ENCODE measurements around the gene ZNF496. TPM values are rescaled to one million over a fixed set of nuclear protein-coding genes. Genes with fewer than 3 reads are reported as not detected.

The ZNF496 gene
- total RNA-seq, 1 donor from 2014 or later: 21.2 TPM

DNA sequence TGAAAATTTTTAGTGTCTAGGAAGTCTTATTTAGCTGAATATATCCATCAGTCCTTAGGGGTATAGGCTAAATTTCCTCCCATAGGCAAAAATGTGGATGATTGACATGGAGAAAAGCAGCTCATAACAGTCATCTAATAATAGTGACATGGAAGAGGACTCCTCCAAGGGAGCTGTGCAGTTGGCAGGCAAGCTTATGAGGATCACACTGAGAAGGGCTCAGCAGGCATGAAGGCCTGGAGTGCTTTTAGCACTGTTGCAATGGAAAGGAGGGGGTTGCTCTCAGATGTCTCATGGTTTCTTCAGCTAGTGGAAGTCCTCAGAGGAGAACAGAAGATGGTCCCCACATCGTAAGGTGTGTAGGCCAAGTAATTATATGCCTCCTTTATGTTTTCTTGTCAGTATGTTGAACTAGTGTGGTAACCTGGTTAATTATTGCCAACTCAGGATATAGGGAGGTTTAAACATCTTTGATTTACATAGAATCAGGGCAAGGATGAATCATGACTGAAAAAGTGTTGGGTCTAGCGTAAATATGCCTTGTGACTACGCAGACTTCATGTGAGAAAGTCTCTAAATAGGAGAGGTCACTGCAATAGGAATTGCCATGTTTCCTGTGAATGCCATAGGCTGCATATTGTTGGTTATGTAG, 56.9 kb downstream of the ZNF496 start:
- Mint-ChIP-seq H3K9me3 (peaks cover 13% of the 10 kb centered on the region), H3K4me3 (no peak overlapping the region), H3K4me1 (no peaks in the 10 kb centered on the region), H3K36me3 (ENCODE audit: low read depth) (peaks cover 3% of the 10 kb centered on the region), H3K27ac (no peak overlapping the region), H3K27me3 (no peaks in the 10 kb centered on the region)
- DNase-seq (no peak), ATAC-seq (ENCODE audit: low read depth) (no peak)
- POLR2A ChIA-PET: no interaction called here
- intact Hi-C loops (cut with micrococcal nuclease): no loop called here
- TF ChIP-seq, protein P1, sequence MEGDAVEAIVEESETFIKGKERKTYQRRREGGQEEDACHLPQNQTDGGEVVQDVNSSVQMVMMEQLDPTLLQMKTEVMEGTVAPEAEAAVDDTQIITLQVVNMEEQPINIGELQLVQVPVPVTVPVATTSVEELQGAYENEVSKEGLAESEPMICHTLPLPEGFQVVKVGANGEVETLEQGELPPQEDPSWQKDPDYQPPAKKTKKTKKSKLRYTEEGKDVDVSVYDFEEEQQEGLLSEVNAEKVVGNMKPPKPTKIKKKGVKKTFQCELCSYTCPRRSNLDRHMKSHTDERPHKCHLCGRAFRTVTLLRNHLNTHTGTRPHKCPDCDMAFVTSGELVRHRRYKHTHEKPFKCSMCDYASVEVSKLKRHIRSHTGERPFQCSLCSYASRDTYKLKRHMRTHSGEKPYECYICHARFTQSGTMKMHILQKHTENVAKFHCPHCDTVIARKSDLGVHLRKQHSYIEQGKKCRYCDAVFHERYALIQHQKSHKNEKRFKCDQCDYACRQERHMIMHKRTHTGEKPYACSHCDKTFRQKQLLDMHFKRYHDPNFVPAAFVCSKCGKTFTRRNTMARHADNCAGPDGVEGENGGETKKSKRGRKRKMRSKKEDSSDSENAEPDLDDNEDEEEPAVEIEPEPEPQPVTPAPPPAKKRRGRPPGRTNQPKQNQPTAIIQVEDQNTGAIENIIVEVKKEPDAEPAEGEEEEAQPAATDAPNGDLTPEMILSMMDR (IDR thresholded peaks at IDR 0.05): no peak
- CTCF ChIA-PET: no interaction called here

DNA sequence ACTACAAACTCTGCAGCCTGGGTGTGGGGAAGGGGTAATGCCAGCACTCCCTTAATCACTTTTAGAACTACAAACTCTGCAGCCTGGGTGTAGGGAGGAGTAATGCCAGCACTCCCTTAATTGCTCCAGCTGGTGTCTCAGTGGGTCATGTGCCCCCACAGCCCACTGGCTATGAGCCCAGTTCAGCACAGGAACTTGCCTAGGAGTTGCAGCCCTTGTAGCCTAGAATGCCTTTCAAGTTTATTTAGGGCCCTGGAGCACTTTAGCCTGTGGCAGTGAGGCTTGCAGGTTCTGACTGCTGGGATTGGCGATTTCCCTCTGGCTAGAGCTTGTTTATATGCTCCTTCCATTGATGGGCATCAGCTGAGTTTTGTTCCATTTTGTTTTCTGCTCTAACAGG, 58.7 kb downstream of the ZNF496 start:
- Mint-ChIP-seq H3K27me3 (no peaks in the 10 kb centered on the region), H3K9me3 (peaks cover 13% of the 10 kb centered on the region), H3K36me3 (ENCODE audit: low read depth) (peaks cover 3% of the 10 kb centered on the region), H3K4me3 (no peak overlapping the region), H3K27ac (no peak overlapping the region), H3K4me1 (no peaks in the 10 kb centered on the region)
- TF ChIP-seq, protein P1 (IDR thresholded peaks at IDR 0.05): no peak
- no peak for ATAC-seq (ENCODE audit: low read depth)
- ChIA-PET CTCF (no interaction called here), POLR2A (no interaction called here)
- intact Hi-C loops (cut with micrococcal nuclease): no loop called here
- no peak for DNase-seq

DNA sequence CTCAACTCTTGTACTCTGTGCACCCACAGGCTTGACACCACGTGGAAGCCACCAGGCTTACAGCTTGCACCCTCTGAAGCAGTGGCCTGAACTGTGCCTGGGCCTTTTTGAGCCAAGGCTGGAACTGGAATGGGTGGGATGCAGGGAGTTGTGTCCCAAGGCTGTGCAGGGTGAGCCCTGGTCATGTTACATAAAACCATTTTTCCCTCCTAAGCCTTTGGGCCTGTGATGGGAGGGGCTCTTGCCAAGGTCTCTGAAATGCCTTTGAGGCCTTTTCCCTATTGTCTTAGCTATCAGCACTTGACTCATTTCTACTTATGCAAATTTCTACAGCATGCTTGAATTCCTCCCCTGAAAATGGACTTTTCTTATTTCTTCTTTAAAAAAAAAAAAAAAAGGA, 61.7 kb downstream of the ZNF496 start:
- ChIA-PET POLR2A (no interaction called here), CTCF (no interaction called here)
- intact Hi-C loops (cut with micrococcal nuclease): no loop called here
- no peak for ATAC-seq (ENCODE audit: low read depth)
- no peak overlapping the region for H3K27ac Mint-ChIP-seq
- H3K4me3 Mint-ChIP-seq: no peak overlapping the region
- DNase-seq: no peak
- peaks cover 4% of the 10 kb centered on the region for H3K27me3 Mint-ChIP-seq
- no peaks in the 10 kb centered on the region for H3K4me1 Mint-ChIP-seq
- H3K9me3 Mint-ChIP-seq: peaks cover 13% of the 10 kb centered on the region
- peaks cover 3% of the 10 kb centered on the region for H3K36me3 Mint-ChIP-seq (ENCODE audit: low read depth)
- TF ChIP-seq, protein P1 (IDR thresholded peaks at IDR 0.05): no peak

DNA sequence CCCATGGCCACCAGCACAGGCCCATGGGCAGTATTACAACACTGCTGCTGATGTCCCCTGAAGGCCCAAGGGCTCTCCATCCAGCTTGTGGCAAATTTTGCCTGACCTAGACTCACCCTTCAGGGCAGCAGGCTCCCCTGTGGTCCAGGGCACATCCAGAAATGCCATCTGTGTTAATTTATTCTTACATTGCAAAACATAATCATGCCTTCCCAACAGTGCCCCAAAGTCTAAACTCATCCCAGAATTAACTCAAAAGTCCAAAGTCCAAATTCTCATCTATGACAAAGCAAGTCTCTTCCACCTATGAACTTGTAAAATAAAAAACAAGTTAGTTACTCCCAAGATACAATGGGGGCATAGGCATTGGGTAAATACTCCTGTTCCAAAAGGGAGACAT, 62.5 kb downstream of the ZNF496 start:
- ATAC-seq (ENCODE audit: low read depth): no peak
- ChIA-PET CTCF (no interaction called here), POLR2A (no interaction called here)
- intact Hi-C loops (cut with micrococcal nuclease): loop anchor here (2.0 kb wide), 1 partner anchor 106 kb away; no protein-coding TSS in a partner anchor
- Mint-ChIP-seq H3K4me1 (no peaks in the 10 kb centered on the region), H3K4me3 (no peak overlapping the region), H3K9me3 (peaks cover 15% of the 10 kb centered on the region), H3K36me3 (ENCODE audit: low read depth) (peaks cover 3% of the 10 kb centered on the region), H3K27me3 (peaks cover 4% of the 10 kb centered on the region), H3K27ac (no peak overlapping the region)
- DNase-seq: no peak
- TF ChIP-seq, protein P1 (IDR thresholded peaks at IDR 0.05): no peak

DNA sequence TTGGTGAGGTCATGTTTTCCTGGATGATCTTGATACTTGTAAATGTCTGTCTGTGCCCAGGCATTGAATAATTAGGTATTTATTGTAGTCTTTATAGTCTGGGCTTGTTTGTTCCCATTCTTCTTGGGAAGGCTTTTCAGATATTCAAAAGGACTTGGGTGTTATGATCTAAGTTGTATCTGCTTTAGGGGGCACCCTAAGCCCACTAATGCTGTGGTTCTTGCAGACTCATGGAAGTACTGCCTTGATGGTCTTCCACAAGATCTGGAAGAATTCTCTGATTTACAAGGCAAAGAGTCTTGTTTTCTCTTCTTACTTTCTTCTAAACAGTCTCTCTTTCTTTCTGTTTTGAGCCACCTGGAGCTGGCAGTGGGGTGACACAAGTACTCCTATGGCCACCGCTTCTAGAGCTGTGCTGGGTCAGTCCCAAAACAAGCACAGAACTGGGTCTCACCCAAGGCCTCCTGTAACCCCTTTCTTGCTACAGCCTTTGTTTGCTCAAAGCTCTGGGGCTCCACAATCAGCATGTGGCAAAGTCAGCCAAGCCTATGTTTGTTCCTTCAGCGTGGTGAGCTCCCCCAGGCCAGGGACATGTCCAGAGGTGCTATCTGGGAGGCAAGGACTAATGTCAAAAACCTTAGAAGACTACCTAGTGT, 63.1 kb downstream of the ZNF496 start:
- ChIA-PET POLR2A (no interaction called here), CTCF (no interaction called here)
- peaks cover 18% of the 10 kb centered on the region for H3K9me3 Mint-ChIP-seq
- no peak overlapping the region for H3K4me3 Mint-ChIP-seq
- H3K27me3 Mint-ChIP-seq: peaks cover 7% of the 10 kb centered on the region
- no peak for ATAC-seq (ENCODE audit: low read depth)
- TF ChIP-seq, protein P1 (IDR thresholded peaks at IDR 0.05): no peak
- intact Hi-C loops (cut with micrococcal nuclease): loop anchor here (2.0 kb wide), 1 partner anchor 106 kb away; no protein-coding TSS in a partner anchor
- no peak for DNase-seq
- H3K27ac Mint-ChIP-seq: no peak overlapping the region
- H3K36me3 Mint-ChIP-seq (ENCODE audit: low read depth): peaks cover 3% of the 10 kb centered on the region
- no peaks in the 10 kb centered on the region for H3K4me1 Mint-ChIP-seq

All from activated B cell treated with CpG ODN at 0.5 μM for 24 hours (primary cell).